ENCODE data around the gene MS4A2. TPM values are rescaled to one million over a fixed set of nuclear protein-coding genes. Genes with fewer than 3 reads are reported as not detected.

MS4A2 gene
- total RNA-seq, 1 experiment from 2014 or later: not detected

- DNase-seq (ENCODE audit: low read depth, low spot score) (no peak), ATAC-seq (no peak)
- TF ChIP-seq, protein P1, sequence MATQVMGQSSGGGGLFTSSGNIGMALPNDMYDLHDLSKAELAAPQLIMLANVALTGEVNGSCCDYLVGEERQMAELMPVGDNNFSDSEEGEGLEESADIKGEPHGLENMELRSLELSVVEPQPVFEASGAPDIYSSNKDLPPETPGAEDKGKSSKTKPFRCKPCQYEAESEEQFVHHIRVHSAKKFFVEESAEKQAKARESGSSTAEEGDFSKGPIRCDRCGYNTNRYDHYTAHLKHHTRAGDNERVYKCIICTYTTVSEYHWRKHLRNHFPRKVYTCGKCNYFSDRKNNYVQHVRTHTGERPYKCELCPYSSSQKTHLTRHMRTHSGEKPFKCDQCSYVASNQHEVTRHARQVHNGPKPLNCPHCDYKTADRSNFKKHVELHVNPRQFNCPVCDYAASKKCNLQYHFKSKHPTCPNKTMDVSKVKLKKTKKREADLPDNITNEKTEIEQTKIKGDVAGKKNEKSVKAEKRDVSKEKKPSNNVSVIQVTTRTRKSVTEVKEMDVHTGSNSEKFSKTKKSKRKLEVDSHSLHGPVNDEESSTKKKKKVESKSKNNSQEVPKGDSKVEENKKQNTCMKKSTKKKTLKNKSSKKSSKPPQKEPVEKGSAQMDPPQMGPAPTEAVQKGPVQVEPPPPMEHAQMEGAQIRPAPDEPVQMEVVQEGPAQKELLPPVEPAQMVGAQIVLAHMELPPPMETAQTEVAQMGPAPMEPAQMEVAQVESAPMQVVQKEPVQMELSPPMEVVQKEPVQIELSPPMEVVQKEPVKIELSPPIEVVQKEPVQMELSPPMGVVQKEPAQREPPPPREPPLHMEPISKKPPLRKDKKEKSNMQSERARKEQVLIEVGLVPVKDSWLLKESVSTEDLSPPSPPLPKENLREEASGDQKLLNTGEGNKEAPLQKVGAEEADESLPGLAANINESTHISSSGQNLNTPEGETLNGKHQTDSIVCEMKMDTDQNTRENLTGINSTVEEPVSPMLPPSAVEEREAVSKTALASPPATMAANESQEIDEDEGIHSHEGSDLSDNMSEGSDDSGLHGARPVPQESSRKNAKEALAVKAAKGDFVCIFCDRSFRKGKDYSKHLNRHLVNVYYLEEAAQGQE (IDR thresholded peaks at IDR 0.05; ENCODE audit: insufficient read depth in 1 of 2, low read depth in 2 of 2, low read length in 1 of 2): no peak
- TF ChIP-seq POLR2AphosphoS5 (IDR thresholded peaks at IDR 0.05; ENCODE audit: low read depth, low read length) (no peak), SIN3A (IDR thresholded peaks at IDR 0.05; ENCODE audit: borderline replicate concordance, insufficient read depth, low read depth, low read length) (no peak), CTCF (IDR thresholded peaks at IDR 0.05) (no peak), TCF7L2 (IDR thresholded peaks at IDR 0.05; ENCODE audit: low read depth, low read length) (no peak)
- H3K9me3 ChIP-seq (ENCODE audit: control insufficient read depth, insufficient read depth, low read depth, low read length): no peaks in the 10 kb centered on the region
- POLR2A ChIA-PET: no interaction called here
- no peaks in the 10 kb centered on the region for H3K36me3 ChIP-seq (ENCODE audit: control insufficient read depth, insufficient read depth, low read length)
- no peak overlapping the region for H3K4me3 ChIP-seq (ENCODE audit: low read depth in 2 of 2, low read length in 2 of 2)
- CTCF ChIA-PET: no interaction called here
- no peak overlapping the region for H3K27ac ChIP-seq (ENCODE audit: low read length)
- in situ Hi-C loops (cut with HindIII; ENCODE audit: low pct_unique_long_range_greater_than_20kb, low sequenced_read_pairs) (no loop called here), intact Hi-C loops (cut with micrococcal nuclease; ENCODE audit: unreplicated experiment) (no loop called here)
- no peaks in the 10 kb centered on the region for H3K4me1 ChIP-seq (ENCODE audit: control insufficient read depth, insufficient read depth, low read length)
- no TSS peak for BruUV-seq (replicated peaks)
- H3K27me3 ChIP-seq (ENCODE audit: control insufficient read depth, insufficient read depth, low read length): no peaks in the 10 kb centered on the region
Measured at GRCh38 chr11:60143768-60144167, 55.3 kb downstream of the MS4A2 start.

DNA sequence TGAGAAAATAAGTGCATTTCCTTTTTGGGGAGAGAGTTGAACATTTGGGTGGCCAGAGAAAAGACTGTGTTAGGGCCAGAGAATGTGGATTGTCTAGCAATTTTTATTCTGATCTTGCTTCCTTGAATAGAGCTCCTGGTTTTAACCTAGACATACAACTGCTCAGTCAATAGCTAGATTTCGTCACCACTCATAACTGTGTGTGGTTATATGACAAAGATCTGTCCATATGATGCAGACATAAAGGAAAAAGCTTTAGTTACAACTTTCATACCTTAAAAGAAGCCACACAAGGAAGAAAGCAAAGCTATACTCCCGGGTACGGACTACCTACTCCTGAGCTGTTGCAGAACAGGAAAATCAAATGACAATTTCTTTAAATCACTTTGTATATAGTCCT, 57.2 kb downstream of the MS4A2 start:
- intact Hi-C loops (cut with micrococcal nuclease; ENCODE audit: unreplicated experiment) (no loop called here), in situ Hi-C loops (cut with HindIII; ENCODE audit: low pct_unique_long_range_greater_than_20kb, low sequenced_read_pairs) (no loop called here)
- no peaks in the 10 kb centered on the region for H3K27me3 ChIP-seq (ENCODE audit: control insufficient read depth, insufficient read depth, low read length)
- H3K4me3 ChIP-seq (ENCODE audit: low read depth in 2 of 2, low read length in 2 of 2): no peak overlapping the region
- H3K4me1 ChIP-seq (ENCODE audit: control insufficient read depth, insufficient read depth, low read length): no peaks in the 10 kb centered on the region
- DNase-seq (ENCODE audit: low read depth, low spot score) (no peak), ATAC-seq (no peak)
- ChIA-PET POLR2A (interaction anchor here (0.7 kb wide), 1 partner anchor 102 kb away, joined by 3 read pairs; no protein-coding TSS in a partner anchor), CTCF (no interaction called here)
- BruUV-seq (replicated peaks): no TSS peak
- no peak for TF ChIP-seq POLR2AphosphoS5 (IDR thresholded peaks at IDR 0.05; ENCODE audit: low read depth, low read length)
- no peak for TF ChIP-seq TCF7L2 (IDR thresholded peaks at IDR 0.05; ENCODE audit: low read depth, low read length)
- no peaks in the 10 kb centered on the region for H3K36me3 ChIP-seq (ENCODE audit: control insufficient read depth, insufficient read depth, low read length)
- H3K27ac ChIP-seq (ENCODE audit: low read length): no peak overlapping the region
- H3K9me3 ChIP-seq (ENCODE audit: control insufficient read depth, insufficient read depth, low read depth, low read length): no peaks in the 10 kb centered on the region

Other genes with a start within 250 kb of the MS4A2 start
- gene CBLIF, start 243.2 kb upstream of the MS4A2 start, total RNA-seq (2021; ENCODE audit: unreplicated experiment): not detected
- not detected for gene TCN1, start 222.2 kb upstream of the MS4A2 start, total RNA-seq (2021; ENCODE audit: unreplicated experiment)
- not detected for gene OOSP3, start 209.9 kb upstream of the MS4A2 start, total RNA-seq (2021; ENCODE audit: unreplicated experiment)
- gene OOSP1, start 150.2 kb upstream of the MS4A2 start, total RNA-seq (2021; ENCODE audit: unreplicated experiment): not detected
- gene OOSP4A, start 124.6 kb upstream of the MS4A2 start, total RNA-seq (2021; ENCODE audit: unreplicated experiment): not detected
- not detected for gene OOSP4B, start 71.5 kb upstream of the MS4A2 start, total RNA-seq (2021; ENCODE audit: unreplicated experiment)
- not detected for gene OOSP2, start 48.3 kb upstream of the MS4A2 start, total RNA-seq (2021; ENCODE audit: unreplicated experiment)
- 0.13 TPM for gene MS4A3, start 32.0 kb upstream of the MS4A2 start, total RNA-seq (2021; ENCODE audit: unreplicated experiment)
- not detected for gene MS4A6A, start 94.4 kb downstream of the MS4A2 start, total RNA-seq (2021; ENCODE audit: unreplicated experiment)
- gene MS4A4E, start 154.5 kb downstream of the MS4A2 start, total RNA-seq (2021; ENCODE audit: unreplicated experiment): not detected
- gene MS4A4A, start 192.0 kb downstream of the MS4A2 start, total RNA-seq (2021; ENCODE audit: unreplicated experiment): not detected
- not detected for gene MS4A6E, start 238.6 kb downstream of the MS4A2 start, total RNA-seq (2021; ENCODE audit: unreplicated experiment)

Measured in Panc1 (cell line).